GM23338 (cell line): ENCODE measurements around the gene CAPN8. TPM values are rescaled to one million over a fixed set of nuclear protein-coding genes. Genes with fewer than 3 reads are reported as not detected.

Source experiments
- ATAC-seq: fragments of 200-7000 bp; cut with Tn5 transposase; 3 replicates; pipeline ENCODE4 v1.9.1; 2020
- DNase-seq: peaks from one replicate; pipeline ENCODE4 v3.0.0-alpha.2; 2015; ENCODE audit warnings: low spot score
- H2AFZ ChIP-seq: fragments of 200-600 bp; sonication (generic); 2 replicates; pipeline ENCODE4 v1.8.0; 2016; ENCODE audit warnings: antibody characterized with exemption, mild to moderate bottlenecking, moderate library complexity
- H3F3A ChIP-seq: fragments of 200-600 bp; sonication (generic); replicated peaks from 2 replicates; pipeline ENCODE4 v1.8.0; 2017; ENCODE audit warnings: antibody characterized with exemption, mixed run types, low read depth
- H3K27ac ChIP-seq: fragments of 200-600 bp; sonication (generic); 2 replicates; pipeline ENCODE4 v1.6.1; 2016; ENCODE audit warnings: low read depth
- H3K27me3 ChIP-seq: fragments of 200-600 bp; sonication (generic); 2 replicates; pipeline ENCODE4 v1.8.0; 2016; ENCODE audit warnings: mild to moderate bottlenecking, mixed run types, moderate library complexity; ENCODE audit not compliant: insufficient read depth
- H3K36me3 ChIP-seq: fragments of 200-600 bp; sonication (generic); 2 replicates; pipeline ENCODE4 v1.8.0; 2016; ENCODE audit warnings: mild to moderate bottlenecking; ENCODE audit not compliant: insufficient read depth
- H3K4me1 ChIP-seq: fragments of 200-600 bp; sonication (generic); 2 replicates; pipeline ENCODE4 v1.8.0; 2016; ENCODE audit warnings: mild to moderate bottlenecking, moderate library complexity; ENCODE audit not compliant: insufficient read depth
- H3K4me2 ChIP-seq: fragments of 200-600 bp; sonication (generic); 2 replicates; pipeline ENCODE4 v1.7.1; 2017; ENCODE audit warnings: mixed run types
- H3K4me3 ChIP-seq: fragments of 200-600 bp; sonication (generic); 2 replicates; pipeline ENCODE4 v1.6.1; 2016; ENCODE audit warnings: mixed run types
- H3K79me2 ChIP-seq: fragments of 200-600 bp; sonication (generic); replicated peaks from 2 replicates; pipeline ENCODE4 v1.8.0; 2017; ENCODE audit warnings: mild to moderate bottlenecking; ENCODE audit not compliant: insufficient read depth
- H3K9me2 ChIP-seq: fragments of 200-600 bp; sonication (generic); 2 replicates; pipeline ENCODE4 v1.8.0; 2017; ENCODE audit not compliant: insufficient read depth
- H4K20me1 ChIP-seq: fragments of 200-600 bp; sonication (generic); replicated peaks from 2 replicates; pipeline ENCODE4 v1.8.0; 2017; ENCODE audit warnings: mild to moderate bottlenecking; ENCODE audit not compliant: insufficient read depth
- H3K27ac Mint-ChIP-seq: 2 replicates; pipeline ENCODE4 v1.8.0; 2020; ENCODE audit warnings: inconsistent platforms, mild to moderate bottlenecking, moderate library complexity, mixed read lengths
- H3K27me3 Mint-ChIP-seq: 3 replicates; pipeline ENCODE4 v1.8.0; 2022; ENCODE audit warnings: low read depth, mild to moderate bottlenecking, moderate library complexity, mixed read lengths, inconsistent platforms; ENCODE audit not compliant: insufficient read depth, poor library complexity
- H3K36me3 Mint-ChIP-seq: 3 replicates; pipeline ENCODE4 v1.8.0; 2021; ENCODE audit warnings: low read depth, mild to moderate bottlenecking, inconsistent platforms, moderate library complexity, mixed read lengths
- H3K4me1 Mint-ChIP-seq: 3 replicates; pipeline ENCODE4 v1.8.0; 2020; ENCODE audit warnings: mild to moderate bottlenecking, inconsistent platforms, mixed read lengths
- H3K4me3 Mint-ChIP-seq: 3 replicates; pipeline ENCODE4 v1.8.0; 2021; ENCODE audit warnings: moderate library complexity, mild to moderate bottlenecking, inconsistent platforms, mixed read lengths
- H3K9me3 Mint-ChIP-seq: 3 replicates; pipeline ENCODE4 v1.8.0; 2020; ENCODE audit warnings: moderate library complexity, mild to moderate bottlenecking, inconsistent platforms, mixed read lengths
- CREB1 ChIP-seq: fragments of 250-450 bp; sonication (Bioruptor Pico); IDR thresholded peaks from 2 replicates; pipeline ENCODE4 v1.5.0; 2020; ENCODE audit warnings: low read depth, mild to moderate bottlenecking, moderate library complexity
- CTCF ChIP-seq, 2 experiments: fragments of 200-600 bp in 1 of 2; sonication (generic) in 1 of 2; conservative IDR thresholded peaks; 2 replicates each; pipeline versions ENCODE4 v1.5.1 to v1.6.1; 2016 to 2017; ENCODE audit warnings: antibody characterized with exemption in 2 of 2, low read depth in 2 of 2, mild to moderate bottlenecking in 2 of 2, moderate library complexity in 1 of 2
- EZH2 ChIP-seq: fragments of 200-600 bp; sonication (generic); IDR thresholded peaks from one replicate; pipeline ENCODE4 v1.8.0; 2017; ENCODE audit warnings: antibody characterized with exemption, mild to moderate bottlenecking, low read depth; ENCODE audit not compliant: unreplicated experiment
- EZH2phosphoT487 ChIP-seq: fragments of 200-600 bp; sonication (generic); IDR thresholded peaks from one replicate; pipeline ENCODE4 v1.8.1; 2018; ENCODE audit warnings: antibody characterized with exemption; ENCODE audit not compliant: unreplicated experiment
- NANOG ChIP-seq: IDR thresholded peaks from 2 replicates; pipeline ENCODE4 v1.6.1; 2016; ENCODE audit warnings: antibody characterized with exemption, borderline replicate concordance
- REST ChIP-seq: IDR thresholded peaks from one replicate; pipeline ENCODE4 v1.6.1; 2018; ENCODE audit warnings: antibody characterized with exemption; ENCODE audit not compliant: unreplicated experiment
- ZNF331 ChIP-seq: fragments of 250-450 bp; sonication (Bioruptor Pico); IDR thresholded peaks from 2 replicates; pipeline ENCODE4 v1.5.0; 2020; ENCODE audit warnings: low read depth, mild to moderate bottlenecking, moderate library complexity
- polyA plus RNA-seq: library from polyadenylated mRNA; unstranded; fragments of >200 nt; fragmentation: Nextera tagmentation; extraction: Ambion mirVana; gene quantifications from 2 replicates; pipeline ENCODE4 v1.2.1, GENCODE V29; 2016
- total RNA-seq: library from RNA; depleted of rRNA; stranded (reverse); fragments of >200 nt; shearing (Covaris generic); gene quantifications from 2 replicates; pipeline ENCODE4 v1.2.3, GENCODE V29; 2014

The CAPN8 gene
- total and polyA plus RNA-seq, 2 experiments from 2014 or later: not detected

- H3K9me3 Mint-ChIP-seq: peaks cover 8% of the 10 kb centered on the region; the same call in 1 of the 3 replicates
- ATAC-seq: no peak
- DNase-seq: no peak
Observed at GRCh38 chr1:223684488-223684792, 18.9 kb upstream of the CAPN8 start.

More at GRCh38 chr1:223684488-223684792, 18.9 kb upstream of the CAPN8 start:
- no peaks in the 10 kb centered on the region for H3K79me2 ChIP-seq
- no peak overlapping the region for H3K4me3 ChIP-seq
- no peaks in the 10 kb centered on the region for H3F3A ChIP-seq
- H3K4me1 ChIP-seq: no peaks in the 10 kb centered on the region
- H3K36me3 ChIP-seq: no peaks in the 10 kb centered on the region
- H2AFZ ChIP-seq: no peak overlapping the region
- no peaks in the 10 kb centered on the region for H3K9me2 ChIP-seq
- H3K27me3 ChIP-seq: no peaks in the 10 kb centered on the region
- H3K27me3 Mint-ChIP-seq: peaks cover 3% of the 10 kb centered on the region
- no peak overlapping the region for H3K4me3 Mint-ChIP-seq
- H3K4me2 ChIP-seq: no peak overlapping the region
- no peaks in the 10 kb centered on the region for H3K36me3 Mint-ChIP-seq
- H3K27ac Mint-ChIP-seq: no peak overlapping the region
- no peak overlapping the region for H3K27ac ChIP-seq
- H4K20me1 ChIP-seq: no peaks in the 10 kb centered on the region
- no peak for TF ChIP-seq NANOG
- no peak for TF ChIP-seq REST
- TF ChIP-seq CREB1 (CRISPR knock-in tag): no peak
- no peak for TF ChIP-seq CTCF (conservative IDR thresholded peaks at IDR 0.05; ENCODE audit: low read depth in 2 of 2)
- TF ChIP-seq ZNF331 (CRISPR knock-in tag): no peak
- no peak for TF ChIP-seq EZH2phosphoT487
- no peak for TF ChIP-seq EZH2
- peaks cover 2% of the 10 kb centered on the region; the same call in 1 of the 3 replicates for H3K4me1 Mint-ChIP-seq
